Measurements from ENCODE around the gene CNTN4.

- TF ChIP-seq ZNF274 (IDR thresholded peaks at IDR 0.05; ENCODE audit: low read depth, low read length) = no peak
- TF ChIP-seq YY1 (IDR thresholded peaks at IDR 0.05; ENCODE audit: insufficient read depth, insufficient read length) = no peak
- TF ChIP-seq SUZ12 (IDR thresholded peaks at IDR 0.05; ENCODE audit: extremely low read depth, insufficient read depth, insufficient read length) = no peak
Observed at GRCh38 chr3:2311022-2311421, 212.4 kb downstream of the CNTN4 start.
